GM12892 (cell line): ENCODE results near the gene RNF224.
"Not testable (repeated sequence)": the region's sequence is repeated elsewhere in the genome, so short reads cannot be mapped to it uniquely, and the experiment has no call there.

Source experiments
- DNase-seq: peaks from one replicate; pipeline ENCODE4 v3.0.0; 2011; ENCODE audit not compliant: insufficient read length
- FAIRE-seq: peaks from 2 replicates; lab custom pipeline; 2011; peaks lifted over from hg19 to GRCh38; lab: Jason Lieb, UNC
- POLR2A ChIP-seq: IDR thresholded peaks from 2 replicates; pipeline ENCODE4 v1.6.1; 2011; ENCODE audit warnings: low read depth, low read length, control low read depth
- POLR2AphosphoS5 ChIP-seq: IDR thresholded peaks from 2 replicates; pipeline ENCODE4 v1.6.1; 2011; ENCODE audit warnings: low read depth, low read length, control low read depth
- TAF1 ChIP-seq: IDR thresholded peaks from 2 replicates; pipeline ENCODE4 v1.6.1; 2011; ENCODE audit warnings: low read depth, mild to moderate bottlenecking, control low read depth, low read length, borderline replicate concordance

Gene RNF224

GRCh38 chr9:137256362-137256761, 29.1 kb downstream of the RNF224 start:
- DNase-seq (no peak), FAIRE-seq (no peak)
- TF ChIP-seq POLR2A (no peak), TAF1 (no peak), POLR2AphosphoS5 (no peak)

DNA sequence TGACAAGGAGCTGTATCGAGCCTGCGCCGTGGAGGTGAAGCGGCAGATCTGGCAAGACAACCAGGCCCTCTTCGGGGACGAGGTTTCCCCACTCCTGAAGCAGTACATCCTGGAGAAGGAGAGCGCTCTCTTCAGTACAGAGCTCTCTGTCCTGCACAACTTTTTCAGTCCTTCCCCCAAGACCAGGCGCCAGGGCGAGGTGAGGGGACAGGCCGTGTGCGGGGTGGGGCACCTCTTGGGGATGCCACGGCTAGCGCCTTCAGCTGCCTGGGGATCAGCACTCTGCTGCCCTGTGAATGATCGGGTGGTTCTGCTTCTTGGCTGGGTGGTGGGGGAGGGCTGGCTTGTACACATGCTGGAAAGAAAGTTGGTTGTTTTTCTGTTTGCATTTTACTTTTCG, 29.6 kb downstream of the RNF224 start:
- TF ChIP-seq POLR2A (no peak), TAF1 (no peak), POLR2AphosphoS5 (no peak)
- FAIRE-seq (no peak), DNase-seq (no peak)

GRCh38 chr9:137262173-137262908, 35.0 kb downstream of the RNF224 start:
- FAIRE-seq, DNase-seq: not testable (repeated sequence)

GRCh38 chr9:137262909-137263285, 35.6 kb downstream of the RNF224 start:
- TF ChIP-seq POLR2A (no peak; the same call in 1 of the 2 replicates), TAF1 (no peak), POLR2AphosphoS5 (no peak)
- no peak for DNase-seq
- FAIRE-seq = no peak

GRCh38 chr9:137263506-137263905, 36.2 kb downstream of the RNF224 start:
- no peak for FAIRE-seq
- DNase-seq = no peak
- no peak for TF ChIP-seq POLR2AphosphoS5
- TF ChIP-seq POLR2A = no peak
- TF ChIP-seq TAF1 = no peak

DNA sequence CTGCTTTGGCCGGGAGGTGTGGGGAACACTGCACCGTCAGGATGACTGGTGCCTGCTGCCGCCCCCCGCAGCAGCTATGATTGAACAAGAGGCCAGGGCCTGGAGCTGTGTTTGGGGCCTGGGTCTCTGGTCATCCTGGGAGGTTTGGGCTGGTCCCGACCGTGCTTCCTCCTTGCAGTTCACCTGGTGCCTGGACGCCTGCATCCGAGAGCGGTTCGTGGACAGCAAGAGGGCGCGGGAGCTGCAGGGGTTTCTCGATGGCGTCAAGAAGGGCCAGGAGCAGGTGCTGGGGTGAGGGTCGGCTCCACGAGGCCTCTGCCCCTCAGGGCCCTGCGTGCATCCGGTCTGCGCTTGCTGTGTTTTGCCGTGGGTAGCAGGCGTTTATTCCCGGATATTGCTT, 36.8 kb downstream of the RNF224 start:
- DNase-seq = no peak
- TF ChIP-seq TAF1 (no peak), POLR2A (no peak), POLR2AphosphoS5 (no peak)
- no peak for FAIRE-seq

GRCh38 chr9:137265496-137266161, 38.3 kb downstream of the RNF224 start:
- TF ChIP-seq POLR2A = no peak
- no peak for TF ChIP-seq POLR2AphosphoS5
- no peak for TF ChIP-seq TAF1
- FAIRE-seq = no peak
- no peak for DNase-seq

GRCh38 chr9:137266162-137266527, 38.8 kb downstream of the RNF224 start:
- TF ChIP-seq POLR2AphosphoS5 (no peak), TAF1 (no peak), POLR2A (no peak; the same call in 1 of the 2 replicates)
- no peak for FAIRE-seq
- DNase-seq = no peak

DNA sequence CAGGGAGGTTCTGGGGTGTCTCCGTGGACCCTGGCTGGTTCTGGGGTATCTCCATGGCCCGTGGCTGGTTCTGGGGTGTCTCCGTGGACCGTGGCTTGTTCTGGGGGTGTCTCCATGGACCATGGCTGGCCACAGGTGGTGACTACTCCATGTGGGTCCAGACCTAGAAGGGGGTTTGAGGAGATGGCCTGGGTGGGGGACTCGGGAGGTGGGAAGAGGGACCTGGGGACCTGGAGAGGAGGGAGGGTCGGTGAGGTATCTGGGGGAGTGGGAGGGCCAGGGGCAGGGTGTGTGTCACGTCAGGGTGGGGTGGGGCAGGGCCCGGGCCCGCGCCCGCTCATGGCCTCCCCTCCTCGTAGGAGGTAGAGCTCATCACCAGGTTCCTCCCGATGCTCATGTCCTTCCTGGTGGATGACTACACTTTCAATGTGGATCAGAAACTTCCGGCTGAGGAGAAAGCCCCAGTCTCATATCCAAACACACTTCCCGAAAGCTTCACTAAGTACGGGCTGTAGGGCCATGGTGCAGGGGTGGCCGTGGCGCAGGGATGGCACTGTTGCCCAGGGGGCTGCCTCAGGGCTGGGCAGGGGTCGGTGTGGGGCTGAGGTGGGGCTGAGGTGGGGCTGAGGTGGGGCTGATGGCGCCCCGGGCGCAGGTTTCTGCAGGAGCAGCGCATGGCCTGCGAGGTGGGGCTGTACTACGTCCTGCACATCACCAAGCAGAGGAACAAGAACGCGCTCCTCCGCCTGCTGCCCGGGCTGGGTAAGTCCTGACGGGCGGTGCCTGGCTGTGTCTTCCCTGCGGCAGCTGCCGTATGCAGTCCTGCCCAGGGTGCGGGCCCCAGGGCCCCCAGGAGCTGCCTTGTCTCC, 39.5 kb downstream of the RNF224 start:
- TF ChIP-seq POLR2AphosphoS5 (no peak), TAF1 (no peak), POLR2A (no peak)
- no peak for DNase-seq
- FAIRE-seq = no peak

GRCh38 chr9:137267933-137268355, 40.6 kb downstream of the RNF224 start:
- FAIRE-seq (no peak), DNase-seq (no peak)
- TF ChIP-seq TAF1 (no peak), POLR2A (no peak), POLR2AphosphoS5 (no peak)

- TF ChIP-seq POLR2AphosphoS5 = no peak
- no peak for TF ChIP-seq TAF1
- TF ChIP-seq POLR2A = no peak
- FAIRE-seq (no peak), DNase-seq (no peak)
Measured at GRCh38 chr9:137268538-137269201, 41.4 kb downstream of the RNF224 start.

DNA sequence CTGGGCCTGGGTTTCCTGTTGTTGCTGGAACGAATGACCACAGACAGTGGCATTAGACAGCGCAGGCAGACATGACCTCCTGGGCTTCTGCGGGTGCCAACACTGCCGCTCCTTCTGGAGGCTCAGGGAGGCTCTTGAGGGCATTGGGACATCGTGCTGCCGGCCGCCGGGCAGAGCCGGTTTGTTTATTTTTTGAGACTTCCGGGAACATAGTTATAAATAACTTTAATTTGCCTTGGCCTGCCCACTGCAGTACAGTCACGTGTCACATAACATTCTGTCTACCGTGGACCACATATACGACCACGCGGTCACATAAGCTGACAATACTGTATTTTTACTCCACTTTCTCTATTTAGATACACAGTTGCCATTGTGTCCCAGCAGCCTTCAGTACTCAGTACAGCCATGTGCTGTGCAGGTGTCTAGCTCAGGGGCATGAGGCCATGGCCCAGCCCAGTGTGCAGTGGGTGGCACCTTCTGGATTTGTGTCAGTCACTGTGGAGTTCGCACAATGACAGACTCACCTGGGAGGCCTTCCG, 42.0 kb downstream of the RNF224 start:
- FAIRE-seq (peak; percentile 71), DNase-seq (no peak)
- TF ChIP-seq POLR2AphosphoS5 (no peak), POLR2A (no peak), TAF1 (no peak)
